Measurements from ENCODE around the gene PRR36. TPM values are rescaled to one million over a fixed set of nuclear protein-coding genes. Genes with fewer than 3 reads are reported as not detected.

PRR36 gene
- under 1 TPM; 0.72 to 0.93 (median 0.83) TPM for total RNA-seq

- intact Hi-C loops (cut with DNase I; ENCODE audit: low total_unique reads), result no loop called here
Observed at GRCh38 chr19:7874076-7874896, at the start of gene PRR36. TSS of gene PRR36 (minus strand) at chr19:7874390. CDS start at chr19:7873689, 701 bp downstream.

GRCh38 chr19:7923295-7924191, 49.4 kb upstream of the PRR36 start:
- H3K4me3 ChIP-seq (ENCODE audit: low read depth, poor library complexity, severe bottlenecking), result no peak overlapping the region
- 55 to 60% methylated on average over 31 of the region's 31 CpGs for WGBS, 2 donors
- DNase-seq (ENCODE audit: low spot score in 2 of 2), result no peak
- intact Hi-C loops (cut with DNase I; ENCODE audit: low total_unique reads), result no loop called here
- TF ChIP-seq CTCF (IDR thresholded peaks at IDR 0.05) (no peak), POLR2A (IDR thresholded peaks at IDR 0.05) (no peak)

More at GRCh38 chr19:7874076-7874896, at the start of gene PRR36:
- WGBS, 2 donors, result 6 to 10% methylated on average over 23 to 36 of the region's 88 CpGs
- no peak within 1 kb of the TSS for H3K4me3 ChIP-seq (ENCODE audit: low read depth, poor library complexity, severe bottlenecking)
- TF ChIP-seq CTCF (IDR thresholded peaks at IDR 0.05) (no peak), POLR2A (IDR thresholded peaks at IDR 0.05) (no peak)
- DNase-seq (ENCODE audit: low spot score in 2 of 2), result no peak

GRCh38 chr19:7922836-7923195, 48.6 kb upstream of the PRR36 start:
- TF ChIP-seq POLR2A (IDR thresholded peaks at IDR 0.05), result no peak
- TF ChIP-seq CTCF (IDR thresholded peaks at IDR 0.05), result no peak
- WGBS, 2 donors, result 83 to 93% methylated on average over 8 of the region's 8 CpGs
- H3K4me3 ChIP-seq (ENCODE audit: low read depth, poor library complexity, severe bottlenecking), result no peak overlapping the region
- DNase-seq (ENCODE audit: low spot score in 2 of 2), result no peak
- intact Hi-C loops (cut with DNase I; ENCODE audit: low total_unique reads), result no loop called here

GRCh38 chr19:7921967-7922835, 48.0 kb upstream of the PRR36 start:
- no peak overlapping the region for H3K4me3 ChIP-seq (ENCODE audit: low read depth, poor library complexity, severe bottlenecking)

More at GRCh38 chr19:7921967-7922835, 48.0 kb upstream of the PRR36 start:
- 94% methylated on average over 31 of the region's 31 CpGs for WGBS, 2 donors
- intact Hi-C loops (cut with DNase I; ENCODE audit: low total_unique reads), result no loop called here
- DNase-seq (ENCODE audit: low spot score in 2 of 2), result no peak
- no peak for TF ChIP-seq CTCF (IDR thresholded peaks at IDR 0.05)
- no peak for TF ChIP-seq POLR2A (IDR thresholded peaks at IDR 0.05)
